T1000 (cell line): ENCODE measurements around the gene TTC22.

Experiments used
- DNase-seq: peaks from one replicate; lab custom pipeline; 2025; ENCODE audit warnings: mixed read lengths; lab: John Stamatoyannopoulos, UW

The TTC22 gene

DNA sequence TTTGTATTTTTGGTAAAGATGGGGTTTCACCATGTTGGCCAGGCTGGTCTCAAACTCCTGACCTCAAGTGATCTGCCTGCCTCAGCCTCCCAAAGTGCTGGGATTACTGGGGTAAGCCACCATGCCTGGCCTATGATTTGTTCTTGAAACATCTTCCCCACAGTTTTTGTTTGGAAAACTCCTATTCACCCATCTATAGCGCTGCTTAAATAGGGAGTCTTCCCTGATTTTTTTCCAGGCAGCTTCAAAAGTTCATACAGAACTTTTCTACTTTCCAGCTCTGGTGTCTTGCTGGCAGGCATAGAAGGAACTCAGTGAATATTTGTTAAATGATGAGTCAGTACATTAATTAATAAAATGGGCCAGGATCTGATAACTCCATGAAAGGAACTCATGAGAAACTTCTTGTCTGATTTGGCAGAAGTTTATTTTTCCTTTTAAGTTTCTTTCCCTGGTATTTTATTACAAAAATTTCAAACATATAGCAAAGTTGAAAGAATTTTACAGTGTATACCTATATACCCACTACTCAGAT is 33.0 kb upstream of the TTC22 start:
- DNase-seq, result no peak

DNA sequence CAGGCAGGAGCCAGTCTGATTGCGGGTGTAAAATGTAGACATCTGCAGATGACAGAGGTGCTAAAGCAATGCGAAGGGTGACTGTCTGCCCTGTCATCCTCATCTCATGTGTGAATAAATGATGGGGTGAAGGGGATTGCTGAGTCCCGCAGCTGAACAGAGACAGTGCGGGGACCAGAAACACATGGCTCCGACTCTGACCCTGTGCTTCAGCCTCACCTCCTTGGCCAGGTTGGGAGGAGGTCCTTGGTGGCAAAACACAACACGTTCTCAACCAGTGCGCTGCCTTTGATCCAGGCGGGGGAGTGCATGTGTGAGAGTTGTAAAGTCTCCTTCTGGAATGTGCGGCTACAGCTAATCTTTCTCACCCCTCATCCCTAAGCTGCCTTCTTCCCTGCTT is 32.0 kb upstream of the TTC22 start:
- DNase-seq, result no peak

DNA sequence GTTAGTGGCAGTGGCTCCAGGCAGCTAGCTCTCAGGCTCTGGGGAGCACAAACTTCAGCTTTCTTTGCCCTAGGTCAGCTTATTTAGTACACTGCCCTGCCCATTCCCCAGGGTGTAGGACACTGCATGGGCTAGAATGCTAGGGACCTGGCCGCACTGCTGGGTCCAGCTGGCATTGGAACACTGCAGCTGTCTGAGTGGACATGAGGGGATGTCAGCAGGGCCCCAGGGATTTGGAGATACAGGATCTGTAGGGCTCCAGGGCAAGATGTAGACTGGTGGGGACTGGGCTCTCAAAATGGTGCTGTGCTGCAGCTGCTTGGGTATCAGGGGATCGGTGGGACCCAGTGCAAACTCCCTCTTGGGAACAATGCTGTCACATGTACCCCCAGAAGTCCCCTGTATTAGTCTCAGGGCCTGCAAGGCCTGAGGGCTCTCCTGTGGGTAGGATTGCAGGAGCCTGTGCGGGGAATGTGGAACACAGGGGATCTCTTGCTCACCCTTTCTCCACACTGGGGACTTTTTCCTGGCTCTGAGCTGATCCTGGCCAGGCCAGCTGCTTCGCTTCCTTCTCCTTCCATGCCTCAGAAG is 25.2 kb upstream of the TTC22 start:
- DNase-seq, result no peak

DNA sequence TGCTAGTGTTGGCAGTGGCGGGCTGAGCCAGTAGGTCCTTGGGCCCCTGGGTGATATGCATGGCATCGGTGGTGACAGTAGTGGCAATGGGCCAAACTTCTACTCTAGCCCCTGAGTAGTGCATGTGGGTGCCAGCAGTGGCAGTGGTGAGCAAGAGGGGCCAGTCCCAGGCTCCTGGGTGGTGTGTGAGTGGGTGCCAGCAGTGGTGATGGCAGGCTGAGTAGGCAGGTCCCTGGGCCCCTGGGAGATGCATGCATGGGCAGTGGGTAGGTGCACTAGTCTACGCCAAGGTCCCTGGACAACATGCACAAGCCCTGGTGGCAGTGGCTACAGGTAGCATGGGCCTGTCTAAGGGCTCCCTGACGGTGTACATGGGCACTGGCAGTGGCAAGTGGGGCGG is 24.6 kb upstream of the TTC22 start:
- DNase-seq, result no peak

DNA sequence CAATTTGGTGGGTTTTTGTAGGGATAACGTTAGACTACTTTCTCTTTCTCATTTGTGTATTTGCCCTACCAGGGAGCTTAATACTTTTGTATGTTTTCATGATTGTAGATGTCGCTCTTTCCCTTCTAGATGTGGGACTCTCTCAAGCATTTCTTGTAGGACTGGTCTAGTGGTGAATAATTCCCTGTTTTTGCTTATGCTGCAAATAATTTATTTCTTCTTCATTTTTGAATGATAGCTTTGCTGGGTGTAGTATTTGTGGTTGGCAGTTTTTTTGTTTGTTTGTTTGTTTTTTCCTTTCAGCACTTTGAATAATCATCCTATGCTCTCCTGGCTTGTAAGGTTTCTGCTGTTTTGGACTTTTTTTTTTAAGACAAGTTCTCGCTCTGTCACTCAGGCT is 22.5 kb upstream of the TTC22 start:
- DNase-seq, result no peak

DNA sequence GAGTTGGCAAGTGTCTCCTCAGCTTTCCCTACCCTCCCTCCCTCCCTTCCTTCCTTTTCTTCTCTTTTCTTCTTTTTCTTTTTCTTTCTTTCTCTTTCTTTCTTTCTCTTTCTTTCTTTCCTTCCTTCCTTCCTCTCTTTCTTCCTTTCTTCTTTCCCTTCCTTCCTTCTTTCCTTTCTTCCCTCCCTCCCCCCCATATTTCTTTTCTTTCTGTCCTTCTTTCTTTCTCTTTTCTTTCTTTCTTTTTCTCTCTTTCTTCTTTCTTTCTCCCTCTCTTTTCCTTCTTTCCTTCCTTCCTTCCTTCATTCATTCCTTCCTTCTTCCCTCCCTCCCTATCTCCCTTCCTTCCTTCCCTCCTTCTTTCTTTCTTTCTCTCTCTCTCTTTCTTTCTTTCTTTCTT is 18.6 kb upstream of the TTC22 start:
- no peak for DNase-seq

DNA sequence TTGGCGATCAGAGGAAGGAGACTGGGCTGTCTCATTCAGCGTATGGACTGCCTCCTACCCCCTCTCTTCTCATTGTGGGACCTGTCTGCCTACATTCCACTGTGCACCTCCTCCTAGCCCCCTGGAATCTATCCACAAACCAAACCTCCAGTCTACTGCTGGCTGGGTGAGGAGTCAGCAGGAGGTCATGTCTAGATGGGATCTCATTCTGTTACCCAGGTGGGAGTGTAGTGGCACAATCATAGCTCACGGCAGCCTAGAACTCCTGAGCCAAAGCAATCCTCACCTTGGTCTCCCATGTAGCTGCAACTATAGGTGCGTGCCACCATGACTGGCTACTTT is 18.0 kb upstream of the TTC22 start:
- no peak for DNase-seq

DNA sequence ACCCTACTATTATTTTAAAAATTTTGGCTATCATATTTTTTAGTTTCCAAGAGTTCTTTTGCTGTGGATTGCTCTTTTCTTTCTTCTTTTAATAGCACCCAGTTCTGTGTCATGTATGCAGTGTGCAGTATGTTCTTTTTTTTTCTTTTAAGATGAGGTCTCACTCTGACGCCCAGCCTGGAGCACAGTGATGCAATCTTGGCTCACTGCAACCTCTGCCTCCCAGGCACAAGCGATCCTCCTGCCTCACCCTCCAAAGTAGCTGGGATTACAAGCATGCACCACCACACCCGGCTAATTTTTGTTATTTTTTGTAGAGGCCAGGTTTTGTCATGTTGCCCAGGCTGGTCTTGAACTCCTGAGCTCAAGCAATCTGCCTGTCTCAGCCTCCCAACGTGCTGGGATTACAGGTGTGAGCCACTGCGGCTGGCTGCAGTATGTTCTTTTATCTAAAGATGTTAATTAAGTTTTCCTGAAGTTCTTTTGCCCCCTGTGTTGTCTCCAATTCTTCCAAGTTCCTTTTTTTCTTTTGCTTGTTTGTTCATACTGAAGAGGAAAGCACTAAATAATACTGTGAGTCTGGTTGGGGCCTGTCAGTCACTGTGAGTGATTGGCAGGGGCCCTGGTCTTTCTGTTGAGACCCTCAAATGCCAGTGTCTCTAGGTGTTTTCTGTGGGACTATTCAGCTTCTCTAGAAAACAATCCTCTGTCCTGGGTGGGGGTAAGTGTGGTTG is 17.5 kb upstream of the TTC22 start:
- DNase-seq, result no peak

DNA sequence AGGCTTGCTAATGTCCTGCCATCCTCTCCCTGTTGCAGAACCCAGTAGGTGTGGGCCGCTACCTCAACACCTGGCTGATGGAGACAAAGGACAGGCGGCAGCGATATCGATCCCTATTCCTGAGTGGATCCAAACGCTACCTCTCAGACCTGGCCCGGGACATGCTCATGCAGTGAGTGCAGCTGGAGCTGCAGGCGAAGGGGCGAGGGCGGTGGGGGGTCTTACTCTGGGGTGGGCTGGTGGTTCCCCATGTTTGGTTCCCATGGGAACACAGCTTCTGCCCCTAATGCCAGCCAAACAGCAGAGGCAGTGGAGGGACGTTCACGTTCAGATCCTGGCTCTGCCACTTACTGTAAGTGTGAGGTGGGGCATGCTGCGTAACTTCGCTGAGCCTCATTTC is 15.8 kb upstream of the TTC22 start:
- no peak for DNase-seq

DNA sequence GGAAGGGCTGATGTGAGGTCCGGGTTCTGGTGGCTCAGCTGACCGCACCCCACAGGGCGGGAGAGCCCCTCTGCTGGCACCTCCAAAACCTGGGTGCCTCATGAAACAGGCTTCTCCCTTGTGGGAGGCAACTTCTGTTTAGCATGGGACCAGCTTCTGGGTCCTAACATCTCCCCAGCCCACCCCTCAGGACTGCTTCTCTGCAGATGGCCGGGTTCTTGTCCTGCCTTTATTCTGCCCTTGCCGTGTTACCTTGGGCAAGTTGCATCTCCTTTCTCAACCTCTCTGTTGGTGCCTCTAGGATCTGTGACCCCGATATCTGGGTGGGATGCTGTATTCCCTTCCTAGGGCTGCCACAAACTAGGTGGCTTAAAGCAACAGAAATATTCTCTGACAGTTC is 15.0 kb upstream of the TTC22 start:
- no peak for DNase-seq

DNA sequence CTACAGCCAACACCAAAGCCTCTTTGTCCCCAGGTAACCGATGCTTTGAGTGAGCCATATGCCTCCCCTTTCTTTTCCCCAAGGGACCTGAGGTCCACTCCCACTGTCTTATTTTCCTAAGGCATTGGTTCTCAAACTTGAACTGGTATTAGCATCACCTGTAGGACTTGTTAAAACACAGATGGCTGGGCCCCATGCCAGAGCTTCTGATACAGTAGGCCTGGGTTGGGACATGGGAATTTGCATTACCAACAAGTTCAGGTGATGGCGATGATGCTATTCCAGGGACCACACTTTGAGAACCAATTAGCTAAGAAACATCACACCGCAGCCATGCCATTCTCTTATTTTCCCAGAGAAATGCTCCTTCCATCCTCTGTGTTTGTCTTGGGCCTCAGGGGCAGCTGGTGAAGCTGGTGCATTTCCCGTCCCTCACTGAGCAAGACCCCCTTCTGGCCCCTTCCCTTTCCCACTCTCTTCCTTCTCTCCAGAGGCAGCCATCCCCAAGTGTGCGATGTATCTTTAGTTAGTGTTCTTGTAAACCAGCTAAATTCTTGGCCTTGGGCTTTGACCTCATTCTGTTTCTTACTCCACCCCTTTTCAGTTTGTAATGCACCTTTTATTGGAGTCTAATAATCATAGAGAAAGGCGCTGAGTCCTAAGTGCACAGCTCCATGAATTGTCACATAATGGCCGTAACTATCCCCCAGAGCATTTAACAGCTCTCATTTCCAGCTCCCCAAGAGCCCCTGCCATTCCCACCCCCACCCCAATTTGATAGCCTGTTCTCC is 14.2 kb upstream of the TTC22 start:
- no peak for DNase-seq

DNA sequence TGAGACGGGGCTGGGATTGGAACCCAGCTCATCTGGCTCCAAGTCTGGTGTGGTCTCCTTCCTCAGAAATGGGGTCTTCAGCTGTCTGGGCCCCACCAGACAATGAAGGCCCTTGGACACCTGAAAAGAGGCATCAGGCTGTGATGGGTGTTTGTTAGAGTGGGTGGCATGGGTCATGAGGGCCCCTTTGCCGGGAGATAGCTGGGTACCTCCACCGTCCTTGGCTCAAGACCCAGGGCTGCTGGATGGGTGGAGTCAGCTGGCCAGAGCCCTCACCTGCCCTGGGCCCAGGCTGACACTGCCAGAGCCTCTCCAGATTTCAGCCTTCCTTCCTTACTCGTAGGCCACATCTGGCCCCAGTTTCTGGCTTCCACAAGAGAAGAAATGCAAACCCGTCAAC is 13.4 kb upstream of the TTC22 start:
- no peak for DNase-seq

DNA sequence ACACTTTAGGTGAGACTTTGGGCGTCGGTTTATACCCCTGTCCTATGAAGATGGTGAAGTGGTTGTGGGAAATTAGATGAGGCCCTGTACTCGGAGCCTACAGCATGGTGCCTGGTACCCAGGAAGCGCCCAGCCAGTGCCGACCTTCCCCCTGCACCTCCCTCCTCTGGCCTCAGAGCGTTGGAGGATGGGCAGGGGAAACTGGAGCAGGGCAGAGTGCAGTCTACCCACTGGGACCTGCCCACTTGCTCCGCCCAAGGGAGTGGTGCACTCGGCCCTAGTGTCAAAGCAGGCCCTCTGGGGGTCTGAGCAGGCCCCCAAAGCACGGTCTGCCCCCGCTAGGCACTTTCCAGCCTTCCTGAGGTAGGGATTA is 13.0 kb upstream of the TTC22 start:
- no peak for DNase-seq

DNA sequence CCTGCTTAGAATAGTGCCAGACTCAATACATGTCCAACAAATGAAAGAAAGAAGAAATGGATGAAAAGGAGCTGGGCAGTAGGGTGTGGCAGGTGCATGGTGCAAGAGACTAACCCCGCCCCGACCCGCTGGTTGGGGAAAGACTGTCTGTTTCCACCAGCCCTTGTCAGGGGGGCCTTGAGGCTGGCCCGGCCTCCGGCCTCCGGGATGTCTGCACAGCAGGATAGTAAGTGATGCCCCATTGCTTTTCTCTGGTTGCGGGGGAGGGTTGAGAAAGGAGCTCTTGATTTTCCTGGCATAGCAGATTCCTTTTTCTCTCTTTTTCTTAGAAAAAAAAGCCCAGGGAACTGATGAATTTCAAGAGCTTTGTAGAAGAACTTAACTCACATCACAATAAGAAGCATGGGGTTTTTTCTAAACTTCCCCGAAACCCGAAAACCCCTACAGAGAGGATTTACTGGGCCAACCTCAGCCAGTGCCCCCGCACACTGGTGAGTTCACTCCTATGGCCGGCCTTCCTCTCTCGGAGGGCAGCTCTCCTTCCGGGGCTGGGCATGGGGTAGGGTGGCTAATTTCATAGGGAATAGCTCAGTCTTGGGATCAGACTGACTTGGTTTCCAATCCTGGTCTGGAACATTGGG is 12.5 kb upstream of the TTC22 start:
- no peak for DNase-seq

DNA sequence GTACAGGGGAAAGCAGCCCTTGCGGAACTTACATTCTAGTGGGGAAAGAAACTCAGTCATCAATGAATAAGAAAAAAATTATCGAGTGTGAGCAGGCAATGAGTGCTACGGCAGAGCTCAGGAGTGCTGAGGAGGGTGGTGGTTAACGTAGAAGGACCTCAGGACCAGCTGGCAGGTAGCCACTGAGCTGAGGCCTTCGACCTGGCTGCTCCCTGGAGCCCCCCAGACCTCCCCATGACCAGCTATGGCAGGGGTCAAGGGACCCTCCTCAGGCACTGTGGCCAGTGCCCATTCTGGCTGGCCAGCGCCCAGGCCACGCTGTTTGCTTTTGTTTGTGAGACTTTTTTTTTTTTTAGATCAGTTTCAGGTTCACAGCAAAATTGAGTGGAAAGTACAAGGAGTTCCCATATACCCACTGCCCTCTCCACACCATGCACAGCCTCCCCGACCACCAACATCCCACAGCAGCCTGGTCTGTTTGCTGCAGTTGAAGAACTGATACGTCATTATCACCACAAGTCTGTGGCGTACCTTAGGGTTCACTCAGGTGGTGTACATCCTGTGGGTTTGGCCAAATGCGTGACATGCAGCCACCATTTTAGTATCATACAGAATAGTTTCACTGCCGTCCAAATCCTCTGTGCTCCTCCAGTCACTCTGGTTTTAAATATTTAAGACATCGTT is 11.8 kb upstream of the TTC22 start:
- DNase-seq, result no peak

DNA sequence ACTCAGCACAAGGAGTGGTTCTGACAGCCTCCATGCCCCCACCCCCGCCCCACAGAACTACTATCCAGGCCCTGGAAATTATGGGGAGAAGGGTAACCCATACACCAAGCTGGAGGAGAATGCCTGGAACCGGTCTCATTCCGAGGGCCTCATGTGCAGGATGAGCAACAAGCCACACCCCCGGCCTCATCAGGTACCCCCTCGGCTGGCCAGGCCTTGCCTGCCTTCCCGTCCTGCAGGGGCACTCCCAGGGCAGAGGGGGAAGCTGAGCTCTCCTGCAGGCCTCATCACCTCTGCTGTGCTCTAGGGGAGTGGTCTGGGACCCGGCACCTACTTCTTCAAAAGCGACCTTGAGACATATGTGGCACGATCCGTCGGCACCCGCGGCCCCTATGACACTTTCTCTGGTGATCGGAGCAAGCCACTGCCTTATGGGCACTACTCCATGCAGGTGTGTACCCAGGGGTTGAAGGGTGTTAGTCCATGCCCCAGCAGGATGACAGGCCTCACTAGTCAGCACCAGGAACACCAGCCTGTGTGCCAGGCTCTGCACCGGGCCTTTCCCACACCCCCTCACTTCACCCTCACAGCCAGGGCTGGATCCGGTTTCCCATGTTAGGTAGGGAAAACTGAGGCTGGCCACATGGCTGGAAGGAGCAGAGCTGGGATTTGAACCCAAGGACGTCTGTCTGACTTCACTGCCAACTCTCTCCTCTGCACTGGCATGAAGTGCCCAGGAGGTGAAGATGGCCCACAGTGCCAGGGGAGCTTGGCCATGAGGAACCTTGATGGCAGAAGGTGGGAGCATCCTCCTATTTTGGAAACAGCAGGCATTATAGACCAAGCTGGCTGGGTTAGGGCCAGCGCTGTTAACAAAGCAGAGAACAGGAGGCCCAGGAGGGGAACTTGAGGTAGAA is 10.9 kb upstream of the TTC22 start:
- DNase-seq, result no peak

DNA sequence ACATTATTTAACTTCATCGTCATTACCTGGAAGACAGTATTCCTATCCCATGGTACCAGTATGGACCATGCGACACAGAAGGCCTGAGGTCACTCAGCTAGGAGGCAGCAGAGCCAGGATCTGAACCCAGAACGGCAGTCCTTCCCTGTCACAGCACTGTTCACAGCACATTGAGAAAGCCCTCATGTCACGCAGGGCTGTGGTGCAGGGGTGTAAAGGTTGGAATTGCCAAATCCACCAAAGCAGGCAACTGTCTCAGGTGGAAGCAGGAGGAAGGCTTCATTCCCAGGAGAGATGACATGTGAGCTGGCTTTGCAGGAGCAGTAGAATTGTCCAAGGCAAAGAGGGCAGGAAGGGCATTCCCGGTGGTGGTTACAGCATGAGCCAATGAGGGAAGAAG is 9.9 kb upstream of the TTC22 start:
- DNase-seq, result no peak

DNA sequence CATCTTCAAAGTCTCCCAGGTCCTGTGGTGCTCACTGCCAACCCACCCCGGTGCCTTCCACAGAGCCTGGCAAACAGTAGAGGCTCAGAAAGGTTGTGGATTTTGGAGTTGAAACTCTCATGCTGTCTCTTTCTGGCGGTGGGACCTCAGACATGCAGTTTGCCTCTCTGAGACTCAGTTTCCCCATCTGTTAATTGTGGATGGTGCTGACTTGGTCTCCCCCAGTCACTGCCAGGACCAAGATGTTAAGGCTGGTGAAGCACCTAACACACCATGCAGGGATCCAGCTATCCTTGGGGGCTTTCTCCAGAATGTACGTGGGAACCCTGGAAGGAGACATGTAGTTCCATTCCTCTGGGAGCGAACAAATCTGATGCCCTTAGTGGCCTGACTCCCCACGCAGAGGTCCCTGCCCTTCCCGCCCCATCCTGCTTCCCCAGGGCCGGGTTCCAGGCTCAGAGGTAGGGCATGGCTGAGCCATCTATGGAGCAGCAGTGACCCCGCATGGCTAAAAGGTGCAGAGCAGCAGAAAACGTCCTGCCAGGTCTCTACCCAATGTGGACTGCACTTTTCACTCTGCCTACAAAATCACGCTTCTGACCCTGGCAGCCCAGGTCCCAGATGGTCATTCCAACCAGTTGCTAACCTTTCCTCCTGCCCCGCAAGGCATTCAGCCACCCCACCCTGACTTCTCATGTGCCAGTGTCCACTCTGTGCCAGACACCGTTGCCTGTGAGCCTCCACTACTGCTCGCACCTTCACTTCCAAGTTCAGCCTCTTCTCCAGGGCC is 9.2 kb upstream of the TTC22 start:
- peak; percentile 16 for DNase-seq

DNA sequence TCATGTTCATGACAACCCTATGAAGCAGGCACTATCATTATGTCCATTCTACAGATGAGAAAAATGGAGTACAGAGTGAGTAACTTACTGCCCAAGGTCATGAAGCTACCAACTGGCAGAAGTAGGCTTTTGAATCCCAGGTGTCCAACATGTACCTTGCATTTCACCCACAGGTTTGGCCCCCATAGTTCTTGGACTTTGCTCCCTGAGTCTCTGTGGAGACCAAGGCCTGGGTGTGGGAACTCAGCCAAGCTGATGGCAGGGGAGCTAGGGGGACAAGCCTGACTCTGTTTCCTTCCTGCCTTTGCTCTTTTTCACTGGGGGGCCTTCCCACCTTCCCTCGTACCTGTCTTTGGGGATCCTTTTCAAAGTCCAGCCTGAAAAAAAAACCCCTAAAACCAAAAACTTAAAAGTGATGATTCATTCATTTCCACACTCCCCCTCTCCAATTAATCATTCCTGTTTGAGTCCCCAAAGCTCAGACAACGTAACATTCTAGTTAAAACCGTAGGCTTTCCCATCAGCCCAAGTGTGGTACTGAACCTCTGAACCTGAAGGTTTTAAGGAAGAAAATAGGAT is 8.5 kb upstream of the TTC22 start:
- no peak for DNase-seq
